ENCODE measurements around the gene PLAC9. TPM values are rescaled to one million over a fixed set of nuclear protein-coding genes. Genes with fewer than 3 reads are reported as not detected.

Gene PLAC9
- total RNA-seq, 1 donor, result 19.2 TPM

DNA sequence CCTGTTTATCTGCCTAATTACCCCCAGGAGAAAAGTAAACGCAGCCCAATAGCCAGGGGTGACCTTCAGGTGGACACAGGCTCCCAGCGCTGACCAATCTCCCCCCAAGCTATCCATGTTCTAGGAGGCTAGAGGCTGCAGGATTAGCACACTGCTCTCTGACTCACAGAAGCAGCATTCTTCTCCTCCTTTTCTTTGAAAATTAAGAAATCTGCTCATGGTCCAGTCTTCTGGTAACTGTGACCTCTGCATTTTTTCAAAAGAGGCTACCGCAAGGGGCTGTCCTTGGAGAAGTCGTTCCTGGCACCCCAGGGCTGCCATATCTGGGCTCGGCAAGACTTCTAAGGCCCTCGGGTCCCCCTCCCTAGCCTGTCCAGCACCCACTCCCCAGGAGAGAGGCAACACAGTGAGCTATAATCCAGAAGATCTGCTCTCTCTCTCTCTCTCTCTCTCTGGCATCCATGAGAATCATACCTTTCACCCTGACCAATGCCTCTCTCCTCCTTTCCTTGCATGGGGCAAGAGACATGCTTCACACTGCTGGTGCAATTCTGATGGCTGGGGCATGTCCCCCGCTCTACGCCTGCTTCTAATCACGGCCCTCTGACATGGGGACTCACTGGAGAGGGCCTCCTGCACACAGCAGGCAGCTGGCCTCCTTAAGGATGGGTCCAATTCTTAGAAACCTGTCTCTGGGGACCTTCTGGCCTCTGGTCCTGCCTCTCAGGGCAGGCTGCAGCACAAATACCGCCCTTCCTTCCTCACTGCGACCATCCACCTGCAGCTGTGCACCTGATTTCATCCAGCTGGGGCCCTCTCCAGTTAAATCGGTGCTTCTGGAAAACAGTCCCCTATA is 45.5 kb downstream of the PLAC9 start:
- Histone ChIP-seq H3K36me3 (ENCODE audit: insufficient read depth, low read length) (peaks cover 20% of the 10 kb centered on the region), H2AFZ (ENCODE audit: low read length) (no peak overlapping the region), H3K4me2 (ENCODE audit: insufficient read depth, low read length) (no peak overlapping the region), H3K79me2 (ENCODE audit: insufficient read depth, low read length) (peaks cover 94% of the 10 kb centered on the region), H4K20me1 (ENCODE audit: insufficient read depth, low read length) (peaks cover 69% of the 10 kb centered on the region), H3K4me1 (ENCODE audit: insufficient read depth, low read length) (peaks cover 11% of the 10 kb centered on the region), H3K4me3 (ENCODE audit: insufficient read depth, low read length) (no peak overlapping the region), H3K9me3 (ENCODE audit: low read depth, low read length) (no peaks in the 10 kb centered on the region), H3K27ac (ENCODE audit: low read depth, low read length) (peak overlapping the region; percentile 45), H3K27me3 (ENCODE audit: insufficient read depth, low read length) (no peaks in the 10 kb centered on the region)
- TF ChIP-seq, protein P1, sequence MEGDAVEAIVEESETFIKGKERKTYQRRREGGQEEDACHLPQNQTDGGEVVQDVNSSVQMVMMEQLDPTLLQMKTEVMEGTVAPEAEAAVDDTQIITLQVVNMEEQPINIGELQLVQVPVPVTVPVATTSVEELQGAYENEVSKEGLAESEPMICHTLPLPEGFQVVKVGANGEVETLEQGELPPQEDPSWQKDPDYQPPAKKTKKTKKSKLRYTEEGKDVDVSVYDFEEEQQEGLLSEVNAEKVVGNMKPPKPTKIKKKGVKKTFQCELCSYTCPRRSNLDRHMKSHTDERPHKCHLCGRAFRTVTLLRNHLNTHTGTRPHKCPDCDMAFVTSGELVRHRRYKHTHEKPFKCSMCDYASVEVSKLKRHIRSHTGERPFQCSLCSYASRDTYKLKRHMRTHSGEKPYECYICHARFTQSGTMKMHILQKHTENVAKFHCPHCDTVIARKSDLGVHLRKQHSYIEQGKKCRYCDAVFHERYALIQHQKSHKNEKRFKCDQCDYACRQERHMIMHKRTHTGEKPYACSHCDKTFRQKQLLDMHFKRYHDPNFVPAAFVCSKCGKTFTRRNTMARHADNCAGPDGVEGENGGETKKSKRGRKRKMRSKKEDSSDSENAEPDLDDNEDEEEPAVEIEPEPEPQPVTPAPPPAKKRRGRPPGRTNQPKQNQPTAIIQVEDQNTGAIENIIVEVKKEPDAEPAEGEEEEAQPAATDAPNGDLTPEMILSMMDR (IDR thresholded peaks at IDR 0.05; ENCODE audit: extremely low read depth, low read depth, low read length), result no peak
- no peak for DNase-seq (ENCODE audit: insufficient read length, low spot score, missing footprints)

DNA sequence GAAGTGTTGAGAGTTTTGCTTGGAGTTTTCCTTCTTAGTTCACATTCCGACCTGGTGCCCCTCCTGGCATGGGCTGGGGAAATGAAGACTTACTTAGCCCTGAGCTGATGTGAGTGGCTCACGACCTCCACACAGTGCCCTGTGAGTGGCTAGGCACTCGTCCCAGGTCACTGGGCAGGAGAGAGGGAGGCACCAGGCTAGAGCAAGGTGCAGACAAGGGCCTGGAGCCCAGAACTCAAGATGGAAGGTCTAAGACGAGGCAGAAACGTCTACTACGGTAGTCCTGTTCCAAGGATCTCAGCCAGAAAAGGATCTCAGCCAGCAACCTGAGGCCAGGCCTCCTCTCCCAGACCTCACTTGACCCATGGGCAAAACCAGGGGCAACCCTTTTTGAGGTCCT is 50.5 kb downstream of the PLAC9 start:
- TF ChIP-seq, protein P1 (IDR thresholded peaks at IDR 0.05; ENCODE audit: extremely low read depth, low read depth, low read length), result no peak
- Histone ChIP-seq H3K27me3 (ENCODE audit: insufficient read depth, low read length) (no peaks in the 10 kb centered on the region), H4K20me1 (ENCODE audit: insufficient read depth, low read length) (peaks cover 81% of the 10 kb centered on the region), H3K4me2 (ENCODE audit: insufficient read depth, low read length) (no peak overlapping the region), H3K4me3 (ENCODE audit: insufficient read depth, low read length) (no peak overlapping the region), H3K79me2 (ENCODE audit: insufficient read depth, low read length) (peaks cover 100% of the 10 kb centered on the region), H3K4me1 (ENCODE audit: insufficient read depth, low read length) (peaks cover 18% of the 10 kb centered on the region), H3K27ac (ENCODE audit: low read depth, low read length) (no peak overlapping the region), H2AFZ (ENCODE audit: low read length) (no peak overlapping the region), H3K36me3 (ENCODE audit: insufficient read depth, low read length) (peaks cover 16% of the 10 kb centered on the region), H3K9me3 (ENCODE audit: low read depth, low read length) (no peaks in the 10 kb centered on the region)
- DNase-seq (ENCODE audit: insufficient read length, low spot score, missing footprints), result no peak

DNA sequence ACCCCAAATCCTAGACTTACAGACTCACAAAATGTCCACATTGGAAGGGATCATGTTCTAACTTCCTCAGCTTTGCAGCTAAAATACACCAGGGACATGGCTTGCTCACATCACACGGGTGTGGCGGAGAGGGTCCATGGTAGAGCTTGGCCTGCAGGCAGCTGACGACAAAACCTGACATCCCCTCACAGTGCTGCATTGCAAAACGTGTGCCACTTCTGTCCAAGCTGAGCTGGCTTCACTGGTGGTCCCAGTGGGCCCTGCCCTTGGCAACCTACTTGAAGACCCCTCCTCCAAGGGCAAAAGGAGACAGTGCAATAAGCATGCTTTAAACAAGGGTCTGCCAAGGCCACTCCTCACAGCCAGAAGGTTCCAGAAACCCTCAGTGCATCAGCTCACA is 50.9 kb downstream of the PLAC9 start:
- H3K36me3 ChIP-seq (ENCODE audit: insufficient read depth, low read length), result peaks cover 16% of the 10 kb centered on the region
- H2AFZ ChIP-seq (ENCODE audit: low read length), result no peak overlapping the region
- TF ChIP-seq, protein P1 (IDR thresholded peaks at IDR 0.05; ENCODE audit: extremely low read depth, low read depth, low read length), result no peak
- DNase-seq (ENCODE audit: insufficient read length, low spot score, missing footprints), result no peak
- no peaks in the 10 kb centered on the region for H3K9me3 ChIP-seq (ENCODE audit: low read depth, low read length)
- H3K4me1 ChIP-seq (ENCODE audit: insufficient read depth, low read length), result peaks cover 17% of the 10 kb centered on the region
- H3K27me3 ChIP-seq (ENCODE audit: insufficient read depth, low read length), result no peaks in the 10 kb centered on the region
- H3K79me2 ChIP-seq (ENCODE audit: insufficient read depth, low read length), result peaks cover 100% of the 10 kb centered on the region
- H3K4me3 ChIP-seq (ENCODE audit: insufficient read depth, low read length), result no peak overlapping the region
- H4K20me1 ChIP-seq (ENCODE audit: insufficient read depth, low read length), result peaks cover 81% of the 10 kb centered on the region
- no peak overlapping the region for H3K27ac ChIP-seq (ENCODE audit: low read depth, low read length)
- no peak overlapping the region for H3K4me2 ChIP-seq (ENCODE audit: insufficient read depth, low read length)

DNA sequence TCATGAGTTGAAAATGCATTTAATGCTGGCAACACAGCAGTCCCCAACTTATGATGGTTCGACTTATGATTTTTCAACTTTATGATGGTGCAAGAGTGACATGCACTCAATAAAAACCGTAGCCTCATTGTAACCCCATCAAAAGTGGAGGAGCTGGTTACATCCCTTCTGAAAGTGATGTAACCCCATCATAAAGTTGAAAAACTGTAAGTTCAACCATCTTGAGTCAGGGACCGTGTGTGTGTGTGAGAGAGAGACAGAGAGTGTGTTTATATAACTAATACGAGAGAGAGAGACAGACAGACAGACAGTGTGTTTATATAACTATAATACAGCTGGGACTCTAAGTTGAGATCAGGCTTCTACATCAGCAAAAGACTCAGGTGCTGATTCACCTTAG is 51.8 kb downstream of the PLAC9 start:
- Histone ChIP-seq H3K9me3 (ENCODE audit: low read depth, low read length) (no peaks in the 10 kb centered on the region), H3K4me1 (ENCODE audit: insufficient read depth, low read length) (peaks cover 17% of the 10 kb centered on the region), H2AFZ (ENCODE audit: low read length) (no peak overlapping the region), H3K27me3 (ENCODE audit: insufficient read depth, low read length) (no peaks in the 10 kb centered on the region), H3K4me2 (ENCODE audit: insufficient read depth, low read length) (no peak overlapping the region), H3K27ac (ENCODE audit: low read depth, low read length) (no peak overlapping the region), H3K4me3 (ENCODE audit: insufficient read depth, low read length) (no peak overlapping the region), H3K79me2 (ENCODE audit: insufficient read depth, low read length) (peaks cover 100% of the 10 kb centered on the region), H3K36me3 (ENCODE audit: insufficient read depth, low read length) (peaks cover 16% of the 10 kb centered on the region), H4K20me1 (ENCODE audit: insufficient read depth, low read length) (peaks cover 81% of the 10 kb centered on the region)
- TF ChIP-seq, protein P1 (IDR thresholded peaks at IDR 0.05; ENCODE audit: extremely low read depth, low read depth, low read length), result no peak
- DNase-seq (ENCODE audit: insufficient read length, low spot score, missing footprints), result no peak
